ENCODE data around the gene USP53. TPM values are rescaled to one million over a fixed set of nuclear protein-coding genes. Genes with fewer than 3 reads are reported as not detected.

USP53 gene
- total and polyA plus RNA-seq, 2 experiments from 2014 or later, result 17.1 to 27.7 TPM

DNA sequence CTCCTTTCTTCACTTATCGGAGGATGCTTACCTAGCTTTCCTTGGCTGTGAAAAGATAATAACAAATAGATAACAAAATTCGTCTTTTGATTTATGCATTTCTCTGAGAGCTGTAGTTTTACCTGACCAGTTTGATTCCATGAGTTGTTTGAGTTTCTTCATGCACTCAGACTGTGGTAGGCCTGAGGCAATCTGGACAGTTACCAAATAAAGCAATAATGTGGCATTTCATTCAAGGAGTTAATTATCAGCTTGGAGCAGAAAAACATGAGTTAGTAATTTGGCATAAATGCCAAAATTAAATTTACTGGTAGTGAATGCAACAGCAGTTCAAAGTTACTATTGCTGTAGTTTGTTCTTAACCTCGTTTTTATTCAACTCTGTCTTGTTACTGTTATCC lies 56.0 kb downstream of the USP53 start (continued):
- no peak for TF ChIP-seq ZNF462 (CRISPR knock-in tag; IDR thresholded peaks at IDR 0.05)
- TF ChIP-seq CREB1 (CRISPR knock-in tag; IDR thresholded peaks at IDR 0.05; ENCODE audit: low read depth), result no peak
- no peak for TF ChIP-seq ETS1 (IDR thresholded peaks at IDR 0.05)
- TF ChIP-seq EZH2 (IDR thresholded peaks at IDR 0.05; ENCODE audit: low read depth, unreplicated experiment), result no peak
- TF ChIP-seq NANOG (IDR thresholded peaks at IDR 0.05; ENCODE audit: borderline replicate concordance), result no peak
- no peak for TF ChIP-seq STAT1 (IDR thresholded peaks at IDR 0.05; ENCODE audit: unreplicated experiment)
- no peak for TF ChIP-seq ZNF114 (CRISPR knock-in tag; IDR thresholded peaks at IDR 0.05)
- TF ChIP-seq POLR2AphosphoS5 (IDR thresholded peaks at IDR 0.05; ENCODE audit: low read depth), result no peak
- TF ChIP-seq ZNF331 (CRISPR knock-in tag; IDR thresholded peaks at IDR 0.05; ENCODE audit: low read depth), result no peak

Data from GM23338 (cell line).